Measurements from ENCODE around the gene NFIB.

NFIB gene

DNA sequence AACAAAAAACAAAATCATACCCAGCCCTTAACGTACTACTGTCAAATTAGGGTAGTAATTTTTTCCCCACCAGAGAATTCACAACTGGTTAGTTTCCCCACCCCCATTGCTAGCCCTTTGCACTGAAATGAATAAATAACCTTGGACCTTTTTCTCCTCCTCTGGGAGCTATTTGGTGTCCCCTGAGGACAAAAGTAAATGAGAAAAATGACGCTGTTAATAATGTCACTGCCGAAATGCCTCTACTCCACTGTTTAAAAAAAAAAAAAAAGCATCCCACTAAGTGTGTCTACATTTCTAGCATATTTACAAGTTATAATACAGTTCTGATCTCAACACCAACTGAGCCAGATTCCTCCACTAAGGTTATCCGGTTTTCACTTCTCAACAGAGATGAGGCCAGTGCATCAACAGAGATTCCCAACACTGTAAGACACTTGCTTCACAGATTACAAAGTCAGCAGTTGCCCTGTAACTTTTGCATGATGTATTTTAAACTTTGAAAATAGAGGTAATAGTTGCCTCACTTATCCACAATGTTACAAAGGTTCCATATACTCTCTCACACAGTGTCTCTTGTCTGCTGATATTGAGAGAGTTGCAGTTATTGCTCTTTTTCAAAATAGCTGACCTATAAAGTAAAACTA, 5.1 kb upstream of the NFIB start:
- no peak for DNase-seq

GRCh38 chr9:14318361-14318760, 4.4 kb upstream of the NFIB start:
- no peak for DNase-seq

DNA sequence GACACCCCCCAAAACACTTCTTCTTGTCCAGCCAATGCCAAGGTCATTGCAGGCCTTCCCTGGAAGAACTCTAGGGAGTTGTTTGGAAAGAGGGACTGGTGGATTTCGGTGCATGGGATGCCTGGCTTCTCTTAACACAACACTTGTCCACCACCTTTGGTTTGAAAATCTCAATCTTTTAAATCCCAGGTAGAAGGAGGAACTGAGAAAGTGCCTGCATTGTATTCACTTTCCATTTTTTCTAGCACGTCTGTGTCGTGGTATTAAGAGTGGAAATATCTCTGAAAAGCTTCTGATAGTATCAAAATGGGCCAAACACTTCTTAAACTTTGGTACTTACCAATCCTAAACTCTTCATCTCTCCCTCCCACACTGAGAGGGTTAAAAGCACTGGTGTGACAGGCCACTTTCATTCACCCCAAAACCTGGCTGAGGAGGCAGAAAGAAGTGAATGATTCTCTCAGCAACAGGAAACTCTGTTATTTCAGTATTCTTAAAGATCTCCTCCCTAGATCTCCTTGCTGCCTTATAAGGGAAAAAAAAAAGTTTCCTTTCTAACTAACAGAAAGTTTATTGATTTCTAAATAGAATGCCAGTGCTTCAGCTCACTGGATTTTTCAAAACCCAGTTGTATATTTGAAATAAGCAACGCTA, 3.9 kb upstream of the NFIB start:
- DNase-seq, result no peak

GRCh38 chr9:14316602-14317300, 2.8 kb upstream of the NFIB start:
- no peak for DNase-seq

DNA sequence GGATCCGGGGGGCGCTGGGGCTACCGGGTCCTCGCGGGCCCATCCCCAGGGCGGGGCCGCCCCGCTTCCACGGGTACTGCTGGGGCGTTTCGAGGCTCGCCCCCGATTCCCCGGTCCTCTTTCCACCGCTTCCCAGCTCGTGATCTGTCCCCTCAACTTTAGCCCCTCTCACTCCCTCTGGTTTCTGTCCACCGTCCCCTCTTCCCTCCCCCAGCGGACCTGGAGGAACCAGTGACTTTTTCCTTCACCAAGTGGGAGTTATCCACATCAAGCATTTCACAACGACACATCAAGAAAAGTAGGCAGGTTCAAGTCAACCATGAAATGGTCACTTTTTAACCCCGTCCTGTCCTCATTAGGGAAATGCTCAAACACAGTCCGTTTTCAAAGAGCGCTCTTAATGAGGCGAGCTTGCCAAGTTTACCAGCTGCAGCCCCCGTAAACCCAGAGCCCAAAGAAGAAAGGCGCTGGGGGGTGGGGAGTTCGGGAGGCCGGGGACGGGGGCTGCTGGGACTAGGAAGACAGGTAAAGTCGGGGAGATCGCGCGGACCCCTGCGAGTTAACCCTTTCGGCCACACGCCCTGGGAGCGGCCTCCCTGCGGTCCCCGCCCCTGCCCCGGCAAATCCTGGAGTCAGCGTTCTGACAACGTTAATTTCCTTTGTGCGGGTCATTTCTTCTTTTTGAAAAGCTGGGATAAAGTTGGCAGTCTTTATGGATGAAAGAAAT, 2.1 kb upstream of the NFIB start:
- no peak for DNase-seq

DNA sequence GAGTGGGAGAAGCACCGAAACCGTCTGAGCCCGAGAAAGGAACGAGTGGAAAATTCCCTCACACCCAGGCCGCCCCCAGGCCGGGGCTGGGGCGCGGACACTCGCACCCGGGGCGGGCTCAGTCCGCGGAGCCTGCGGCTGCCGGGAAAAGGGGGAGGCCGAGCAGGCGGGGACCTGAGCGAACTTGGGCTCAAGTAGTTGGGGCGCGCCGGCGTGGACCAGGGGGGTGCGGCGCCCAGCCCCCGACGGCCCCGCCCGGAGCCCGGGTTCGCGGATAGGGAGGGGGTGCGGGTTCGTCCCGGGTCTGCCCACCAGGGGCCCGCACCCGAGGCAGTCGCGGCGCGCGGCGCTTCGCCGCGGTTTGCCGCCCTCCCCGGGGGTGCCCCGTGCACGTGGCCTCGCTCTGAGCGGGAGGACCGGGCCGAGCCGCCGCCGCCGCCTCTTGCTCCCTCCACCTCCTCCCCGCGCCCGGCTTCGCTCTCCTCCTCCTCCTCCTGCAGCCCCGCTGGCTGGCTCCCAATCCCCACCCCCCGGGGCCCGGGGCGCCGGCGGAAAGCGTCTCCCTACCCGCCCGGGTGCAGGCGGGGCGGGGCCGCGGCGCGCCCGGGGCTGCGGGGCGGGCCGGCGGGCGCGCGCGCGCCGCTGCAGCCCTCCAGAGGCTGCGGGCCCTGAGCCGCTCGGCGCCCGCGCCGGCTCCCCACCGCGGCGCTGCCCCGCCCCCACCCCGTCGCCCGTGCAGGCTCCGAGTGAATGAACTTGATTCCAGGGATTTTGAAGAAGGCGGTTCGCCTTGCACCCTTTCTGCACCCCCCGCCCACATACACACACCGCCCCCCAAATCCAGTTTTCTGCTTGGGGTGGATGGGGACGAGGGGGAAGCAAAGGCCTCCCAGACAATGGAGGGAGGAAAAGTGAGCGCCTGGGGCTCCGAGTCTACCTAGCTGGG, 1.3 kb upstream of the NFIB start:
- DNase-seq, result peak; percentile 26

- DNase-seq, result no peak
These were observed 535 bp upstream of the NFIB start for GRCh38 chr9:14314424-14314928.

DNA sequence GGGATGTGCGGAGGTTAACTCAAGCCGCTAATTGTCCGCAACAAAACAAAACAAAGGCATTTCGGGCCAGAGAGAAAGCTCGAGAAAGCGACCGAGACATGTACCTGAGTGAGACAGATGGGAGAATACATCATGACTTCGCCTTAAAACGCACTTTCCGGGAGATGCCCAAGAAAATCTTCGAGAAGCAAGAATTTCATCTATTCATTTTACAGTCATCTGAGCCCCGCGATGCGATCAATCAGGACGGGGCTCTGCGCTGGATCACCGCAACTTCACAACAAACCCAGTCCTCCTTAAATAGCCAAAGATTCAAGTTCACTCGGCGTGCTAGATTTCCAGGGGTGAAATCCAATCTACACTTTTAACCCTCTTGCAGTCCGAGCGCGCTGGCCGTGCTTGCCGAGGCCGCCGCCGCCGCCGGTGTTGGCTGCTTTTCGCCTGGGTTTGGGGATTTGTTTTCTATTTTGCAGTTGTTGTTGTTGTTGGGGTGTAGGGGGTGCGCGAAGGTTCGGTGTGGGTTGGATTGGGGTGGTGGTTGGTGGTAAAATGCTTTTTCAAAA, 482 bp downstream of the NFIB start:
- peak; percentile 19 for DNase-seq

DNA sequence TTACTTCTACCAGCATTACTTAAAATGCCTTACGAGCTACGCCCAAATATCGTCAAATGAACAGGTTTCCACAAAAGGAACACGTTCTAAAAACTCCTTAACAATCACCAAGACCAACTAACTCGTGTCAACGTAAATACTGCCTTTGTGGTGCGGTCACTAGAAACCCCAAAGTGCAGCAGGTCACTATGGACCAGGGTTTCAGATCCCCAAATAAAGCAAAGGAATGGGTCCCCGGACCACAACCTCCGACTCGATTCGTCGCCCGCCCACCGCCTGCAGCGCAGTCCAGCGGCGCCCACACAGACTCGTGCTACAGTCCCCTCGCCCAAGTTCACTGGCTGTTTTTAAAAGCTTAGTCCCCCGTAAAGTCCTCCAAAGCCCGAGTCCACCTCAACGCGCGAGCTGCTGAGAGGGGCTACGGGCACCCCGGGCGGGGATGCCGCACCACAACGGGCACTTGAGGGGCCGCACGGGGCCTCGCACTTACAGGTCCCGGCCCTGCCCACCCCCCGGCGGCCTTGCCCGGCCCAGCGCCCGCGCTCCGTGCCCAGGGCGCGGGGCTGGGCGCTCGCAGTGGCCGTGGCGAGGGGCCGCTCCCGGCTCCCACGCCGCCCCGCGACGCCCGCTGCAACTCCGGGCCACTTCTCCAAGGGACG, 1.1 kb downstream of the NFIB start:
- DNase-seq, result no peak

DNA sequence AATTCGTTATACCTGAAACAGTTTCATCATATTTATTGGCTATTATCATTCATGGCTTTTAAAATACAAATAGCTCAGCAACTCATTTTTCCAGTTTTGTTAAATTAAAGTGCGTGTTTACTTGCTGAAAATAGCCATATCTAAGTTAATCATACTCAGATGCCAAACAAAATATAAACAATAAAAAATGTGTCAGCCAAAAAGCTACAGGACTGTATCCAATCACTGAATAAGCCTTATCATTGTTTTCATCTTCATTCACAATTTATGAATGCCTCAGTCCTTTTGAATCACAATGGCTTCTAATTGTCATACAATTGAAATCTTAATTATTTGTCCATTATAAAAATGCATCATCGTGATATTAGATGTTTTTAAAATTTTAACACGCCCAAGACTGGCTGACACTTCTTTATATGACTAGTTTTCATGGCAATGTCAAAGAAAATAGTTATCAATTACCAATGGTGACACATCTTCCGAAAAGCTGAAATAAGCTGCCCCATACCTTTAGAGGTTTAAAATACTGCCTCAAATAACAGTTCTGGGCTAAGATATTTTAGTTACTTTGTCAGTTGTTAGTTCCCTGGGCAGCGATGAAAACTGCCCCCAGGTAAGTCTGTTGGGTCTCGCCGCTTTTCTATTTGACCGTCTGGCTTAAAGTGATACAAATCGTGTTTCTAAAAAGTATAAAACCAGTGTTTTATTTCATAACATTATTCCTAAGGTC, 1.8 kb downstream of the NFIB start:
- DNase-seq, result no peak

DNA sequence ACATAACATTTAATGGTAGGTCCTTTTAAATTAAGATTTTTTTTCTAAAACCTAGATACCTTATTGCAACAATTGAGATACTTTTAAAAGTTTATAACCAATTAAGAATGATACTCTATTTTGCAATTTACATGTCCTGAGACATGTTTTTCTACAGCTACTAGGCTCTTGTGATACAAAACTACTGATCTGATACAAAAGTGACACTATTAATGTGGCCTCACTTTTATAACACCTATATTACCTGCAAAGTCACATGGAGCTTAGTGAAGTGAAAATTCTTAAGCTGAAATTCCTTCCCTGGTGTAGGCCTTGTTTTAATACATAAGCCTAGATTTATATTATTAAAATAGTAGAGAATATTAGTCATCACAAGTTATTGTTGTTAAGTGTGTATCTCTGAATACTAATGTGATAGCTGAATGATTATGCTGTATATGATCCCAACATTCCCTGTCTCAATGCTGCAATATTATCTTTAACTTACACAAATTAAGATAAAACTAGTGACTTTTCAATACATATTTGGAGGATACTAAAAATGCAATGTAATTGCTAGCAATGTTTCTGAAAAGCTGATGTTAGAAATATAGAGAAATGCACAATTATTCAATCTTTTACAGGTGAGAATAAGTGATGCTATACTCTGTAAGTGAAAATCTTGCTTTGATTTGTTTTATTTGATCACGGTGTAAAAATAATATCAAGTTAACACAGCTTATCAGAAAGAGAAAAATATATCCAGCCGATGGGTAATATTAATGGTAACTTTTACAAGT, 2.6 kb downstream of the NFIB start:
- no peak for DNase-seq

DNA sequence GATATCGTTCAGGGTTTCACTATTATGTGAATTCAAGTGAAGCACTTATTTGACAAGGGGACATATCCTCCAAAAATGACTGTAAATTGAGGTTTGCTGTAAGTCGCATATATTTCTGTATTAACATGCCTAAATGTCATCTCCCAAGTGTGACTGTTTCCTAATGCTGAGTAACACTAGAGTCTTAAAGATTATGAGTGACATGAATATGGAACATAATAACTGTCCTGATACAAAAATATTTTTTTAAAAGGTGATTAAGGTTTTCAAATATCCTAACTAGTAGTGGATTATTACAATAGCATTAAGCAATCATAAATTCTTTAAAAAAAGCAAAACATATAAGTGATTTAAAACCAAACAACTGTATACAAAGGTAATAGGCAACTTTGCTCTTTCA, 3.6 kb downstream of the NFIB start:
- no peak for DNase-seq

- no peak for DNase-seq
These were observed 4.5 kb downstream of the NFIB start for GRCh38 chr9:14309403-14309802.

GRCh38 chr9:14308853-14309145, 5.1 kb downstream of the NFIB start:
- no peak for DNase-seq

GRCh38 chr9:14307989-14308852, 5.7 kb downstream of the NFIB start:
- DNase-seq, result no peak

- no peak for DNase-seq
These were observed 7.0 kb downstream of the NFIB start for GRCh38 chr9:14306672-14307660.

DNA sequence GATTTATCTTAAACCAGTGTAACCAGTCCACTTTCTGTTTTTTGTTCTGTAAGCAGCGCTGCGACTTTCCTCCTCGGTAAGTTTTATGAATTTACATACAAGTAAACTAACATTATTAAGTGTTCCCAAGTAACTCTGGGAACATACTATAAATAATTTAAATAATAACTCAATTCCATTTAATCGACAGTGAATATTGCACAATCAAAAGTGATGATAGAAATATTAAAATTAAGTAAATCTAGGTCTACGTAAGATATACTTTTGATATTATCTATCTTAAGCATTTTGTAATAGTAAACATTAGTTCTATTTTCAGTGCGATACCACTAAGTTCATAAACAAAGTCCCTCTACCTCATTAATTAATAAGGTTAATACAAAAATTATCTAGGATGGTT, 7.8 kb downstream of the NFIB start:
- no peak for DNase-seq

- no peak for DNase-seq
These were observed 9.7 kb downstream of the NFIB start for GRCh38 chr9:14304259-14304658.
